HepG2 (cell line): Measurements from ENCODE around the gene VANGL2.

Experiments used
- CREB1 ChIP-seq, 2 experiments: fragments of 450-650 bp in 1 of 2; IDR thresholded peaks; 2 replicates each; pipeline ENCODE4 v1.6.1; 2016 to 2017; ENCODE audit warnings: control low read depth in 1 of 2, mild to moderate bottlenecking in 1 of 2, missing compliant biosample characterization in 1 of 2, missing genetic modification characterization in 1 of 2
- CTCF ChIP-seq: sonication (generic); formaldehyde crosslinking; IDR thresholded peaks from 2 replicates; pipeline ENCODE4 v1.5.0; 2020; ENCODE audit warnings: mild to moderate bottlenecking, missing genetic modification reagents, moderate library complexity
- IKZF4 ChIP-seq: sonication (generic); formaldehyde crosslinking; IDR thresholded peaks from 2 replicates; pipeline ENCODE4 v1.5.1; 2020; ENCODE audit warnings: borderline replicate concordance, mild to moderate bottlenecking, low read depth, missing genetic modification reagents; ENCODE audit errors: not compliant biosample characterization
- POLR2AphosphoS5 ChIP-seq: IDR thresholded peaks from 2 replicates; pipeline ENCODE4 v1.6.1; 2012; ENCODE audit warnings: low read depth, low read length
- SRF ChIP-seq: IDR thresholded peaks from 2 replicates; pipeline ENCODE4 v1.6.1; 2011; ENCODE audit warnings: mild to moderate bottlenecking, low read depth, low read length, moderate library complexity
- ZBTB33 ChIP-seq: sonication (generic); formaldehyde crosslinking; IDR thresholded peaks from 2 replicates; pipeline ENCODE4 v1.4.0; 2020; ENCODE audit warnings: missing genetic modification reagents
- ZFX ChIP-seq: sonication (generic); formaldehyde crosslinking; IDR thresholded peaks from 2 replicates; pipeline ENCODE4 v1.4.0; 2020; ENCODE audit warnings: mild to moderate bottlenecking, low read depth, missing genetic modification reagents, moderate library complexity
- ZNF576 ChIP-seq: sonication (generic); formaldehyde crosslinking; IDR thresholded peaks from 2 replicates; pipeline ENCODE4 v1.4.0; 2020; ENCODE audit warnings: mild to moderate bottlenecking, missing genetic modification reagents

- TF ChIP-seq ZBTB33 (CRISPR knock-in tag) (no peak), ZNF576 (CRISPR knock-in tag) (no peak), IKZF4 (CRISPR knock-in tag) (no peak), POLR2AphosphoS5 (no peak), CTCF (no peak), CREB1 (IDR thresholded peaks at IDR 0.05) (no peak), CREB1 (CRISPR knock-in tag; IDR thresholded peaks at IDR 0.05) (no peak), SRF (no peak), ZFX (CRISPR knock-in tag) (no peak)
Observed at GRCh38 chr1:160413716-160414115, 13.4 kb downstream of the VANGL2 start.
